ENCODE measurements around the gene SEC31B. TPM values are rescaled to one million over a fixed set of nuclear protein-coding genes. Genes with fewer than 3 reads are reported as not detected.

The SEC31B gene
- total and polyA plus RNA-seq, 2 experiments from 2014 or later, result 2.9 to 6.7 TPM

GRCh38 chr10:100505164-100505563 is 14.5 kb downstream of the SEC31B start (continued):
- TF ChIP-seq JUNB (IDR thresholded peaks at IDR 0.05; ENCODE audit: unreplicated experiment), result no peak

- H3K27me3 ChIP-seq (ENCODE audit: insufficient read depth), result no peaks in the 10 kb centered on the region
- H4K20me1 ChIP-seq (replicated peaks; ENCODE audit: insufficient read depth), result no peaks in the 10 kb centered on the region
- no peaks in the 10 kb centered on the region for H3F3A ChIP-seq (replicated peaks; ENCODE audit: low read depth)
- DNase-seq (ENCODE audit: low spot score) (no peak), ATAC-seq (no peak)
- no peaks in the 10 kb centered on the region for H3K9me3 Mint-ChIP-seq
- peaks cover 5% of the 10 kb centered on the region; the same call in 1 of the 3 replicates for H3K4me1 Mint-ChIP-seq
- no peak overlapping the region for H2AFZ ChIP-seq
- no peak overlapping the region for H3K4me3 ChIP-seq
- H3K4me3 Mint-ChIP-seq, result no peak overlapping the region
- H3K27ac ChIP-seq (ENCODE audit: low read depth), result no peak overlapping the region
- H3K36me3 ChIP-seq (ENCODE audit: insufficient read depth), result no peaks in the 10 kb centered on the region; the same call in 1 of the 2 replicates
- no peak overlapping the region for H3K27ac Mint-ChIP-seq
- TF ChIP-seq REST (IDR thresholded peaks at IDR 0.05; ENCODE audit: unreplicated experiment) (no peak), NANOG (IDR thresholded peaks at IDR 0.05; ENCODE audit: borderline replicate concordance) (no peak), JUNB (IDR thresholded peaks at IDR 0.05; ENCODE audit: unreplicated experiment) (no peak), EZH2 (IDR thresholded peaks at IDR 0.05; ENCODE audit: low read depth, unreplicated experiment) (no peak), ZNF114 (CRISPR knock-in tag; IDR thresholded peaks at IDR 0.05) (no peak), POLR2AphosphoS5 (IDR thresholded peaks at IDR 0.05; ENCODE audit: low read depth) (no peak), STAT1 (IDR thresholded peaks at IDR 0.05; ENCODE audit: unreplicated experiment) (no peak), CREB1 (CRISPR knock-in tag; IDR thresholded peaks at IDR 0.05; ENCODE audit: low read depth) (no peak), ZNF331 (CRISPR knock-in tag; IDR thresholded peaks at IDR 0.05; ENCODE audit: low read depth) (no peak)
- TF ChIP-seq, protein P1, sequence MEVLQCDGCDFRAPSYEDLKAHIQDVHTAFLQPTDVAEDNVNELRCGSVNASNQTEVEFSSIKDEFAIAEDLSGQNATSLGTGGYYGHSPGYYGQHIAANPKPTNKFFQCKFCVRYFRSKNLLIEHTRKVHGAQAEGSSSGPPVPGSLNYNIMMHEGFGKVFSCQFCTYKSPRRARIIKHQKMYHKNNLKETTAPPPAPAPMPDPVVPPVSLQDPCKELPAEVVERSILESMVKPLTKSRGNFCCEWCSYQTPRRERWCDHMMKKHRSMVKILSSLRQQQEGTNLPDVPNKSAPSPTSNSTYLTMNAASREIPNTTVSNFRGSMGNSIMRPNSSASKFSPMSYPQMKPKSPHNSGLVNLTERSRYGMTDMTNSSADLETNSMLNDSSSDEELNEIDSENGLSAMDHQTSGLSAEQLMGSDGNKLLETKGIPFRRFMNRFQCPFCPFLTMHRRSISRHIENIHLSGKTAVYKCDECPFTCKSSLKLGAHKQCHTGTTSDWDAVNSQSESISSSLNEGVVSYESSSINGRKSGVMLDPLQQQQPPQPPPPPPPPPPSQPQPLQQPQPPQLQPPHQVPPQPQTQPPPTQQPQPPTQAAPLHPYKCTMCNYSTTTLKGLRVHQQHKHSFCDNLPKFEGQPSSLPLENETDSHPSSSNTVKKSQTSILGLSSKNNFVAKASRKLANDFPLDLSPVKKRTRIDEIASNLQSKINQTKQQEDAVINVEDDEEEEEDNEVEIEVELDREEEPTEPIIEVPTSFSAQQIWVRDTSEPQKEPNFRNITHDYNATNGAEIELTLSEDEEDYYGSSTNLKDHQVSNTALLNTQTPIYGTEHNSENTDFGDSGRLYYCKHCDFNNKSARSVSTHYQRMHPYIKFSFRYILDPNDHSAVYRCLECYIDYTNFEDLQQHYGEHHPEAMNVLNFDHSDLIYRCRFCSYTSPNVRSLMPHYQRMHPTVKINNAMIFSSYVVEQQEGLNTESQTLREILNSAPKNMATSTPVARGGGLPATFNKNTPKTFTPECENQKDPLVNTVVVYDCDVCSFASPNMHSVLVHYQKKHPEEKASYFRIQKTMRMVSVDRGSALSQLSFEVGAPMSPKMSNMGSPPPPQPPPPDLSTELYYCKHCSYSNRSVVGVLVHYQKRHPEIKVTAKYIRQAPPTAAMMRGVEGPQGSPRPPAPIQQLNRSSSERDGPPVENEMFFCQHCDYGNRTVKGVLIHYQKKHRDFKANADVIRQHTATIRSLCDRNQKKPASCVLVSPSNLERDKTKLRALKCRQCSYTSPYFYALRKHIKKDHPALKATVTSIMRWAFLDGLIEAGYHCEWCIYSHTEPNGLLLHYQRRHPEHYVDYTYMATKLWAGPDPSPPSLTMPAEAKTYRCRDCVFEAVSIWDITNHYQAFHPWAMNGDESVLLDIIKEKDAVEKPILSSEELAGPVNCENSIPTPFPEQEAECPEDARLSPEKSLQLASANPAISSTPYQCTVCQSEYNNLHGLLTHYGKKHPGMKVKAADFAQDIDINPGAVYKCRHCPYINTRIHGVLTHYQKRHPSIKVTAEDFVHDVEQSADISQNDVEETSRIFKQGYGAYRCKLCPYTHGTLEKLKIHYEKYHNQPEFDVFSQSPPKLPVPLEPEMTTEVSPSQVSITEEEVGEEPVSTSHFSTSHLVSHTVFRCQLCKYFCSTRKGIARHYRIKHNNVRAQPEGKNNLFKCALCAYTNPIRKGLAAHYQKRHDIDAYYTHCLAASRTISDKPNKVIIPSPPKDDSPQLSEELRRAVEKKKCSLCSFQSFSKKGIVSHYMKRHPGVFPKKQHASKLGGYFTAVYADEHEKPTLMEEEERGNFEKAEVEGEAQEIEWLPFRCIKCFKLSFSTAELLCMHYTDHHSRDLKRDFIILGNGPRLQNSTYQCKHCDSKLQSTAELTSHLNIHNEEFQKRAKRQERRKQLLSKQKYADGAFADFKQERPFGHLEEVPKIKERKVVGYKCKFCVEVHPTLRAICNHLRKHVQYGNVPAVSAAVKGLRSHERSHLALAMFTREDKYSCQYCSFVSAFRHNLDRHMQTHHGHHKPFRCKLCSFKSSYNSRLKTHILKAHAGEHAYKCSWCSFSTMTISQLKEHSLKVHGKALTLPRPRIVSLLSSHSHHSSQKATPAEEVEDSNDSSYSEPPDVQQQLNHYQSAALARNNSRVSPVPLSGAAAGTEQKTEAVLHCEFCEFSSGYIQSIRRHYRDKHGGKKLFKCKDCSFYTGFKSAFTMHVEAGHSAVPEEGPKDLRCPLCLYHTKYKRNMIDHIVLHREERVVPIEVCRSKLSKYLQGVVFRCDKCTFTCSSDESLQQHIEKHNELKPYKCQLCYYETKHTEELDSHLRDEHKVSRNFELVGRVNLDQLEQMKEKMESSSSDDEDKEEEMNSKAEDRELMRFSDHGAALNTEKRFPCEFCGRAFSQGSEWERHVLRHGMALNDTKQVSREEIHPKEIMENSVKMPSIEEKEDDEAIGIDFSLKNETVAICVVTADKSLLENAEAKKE (CRISPR knock-in tag; IDR thresholded peaks at IDR 0.05), result no peak
- TF ChIP-seq, protein P2, sequence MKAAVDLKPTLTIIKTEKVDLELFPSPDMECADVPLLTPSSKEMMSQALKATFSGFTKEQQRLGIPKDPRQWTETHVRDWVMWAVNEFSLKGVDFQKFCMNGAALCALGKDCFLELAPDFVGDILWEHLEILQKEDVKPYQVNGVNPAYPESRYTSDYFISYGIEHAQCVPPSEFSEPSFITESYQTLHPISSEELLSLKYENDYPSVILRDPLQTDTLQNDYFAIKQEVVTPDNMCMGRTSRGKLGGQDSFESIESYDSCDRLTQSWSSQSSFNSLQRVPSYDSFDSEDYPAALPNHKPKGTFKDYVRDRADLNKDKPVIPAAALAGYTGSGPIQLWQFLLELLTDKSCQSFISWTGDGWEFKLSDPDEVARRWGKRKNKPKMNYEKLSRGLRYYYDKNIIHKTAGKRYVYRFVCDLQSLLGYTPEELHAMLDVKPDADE (IDR thresholded peaks at IDR 0.05), result no peak
- TF ChIP-seq, protein P3, sequence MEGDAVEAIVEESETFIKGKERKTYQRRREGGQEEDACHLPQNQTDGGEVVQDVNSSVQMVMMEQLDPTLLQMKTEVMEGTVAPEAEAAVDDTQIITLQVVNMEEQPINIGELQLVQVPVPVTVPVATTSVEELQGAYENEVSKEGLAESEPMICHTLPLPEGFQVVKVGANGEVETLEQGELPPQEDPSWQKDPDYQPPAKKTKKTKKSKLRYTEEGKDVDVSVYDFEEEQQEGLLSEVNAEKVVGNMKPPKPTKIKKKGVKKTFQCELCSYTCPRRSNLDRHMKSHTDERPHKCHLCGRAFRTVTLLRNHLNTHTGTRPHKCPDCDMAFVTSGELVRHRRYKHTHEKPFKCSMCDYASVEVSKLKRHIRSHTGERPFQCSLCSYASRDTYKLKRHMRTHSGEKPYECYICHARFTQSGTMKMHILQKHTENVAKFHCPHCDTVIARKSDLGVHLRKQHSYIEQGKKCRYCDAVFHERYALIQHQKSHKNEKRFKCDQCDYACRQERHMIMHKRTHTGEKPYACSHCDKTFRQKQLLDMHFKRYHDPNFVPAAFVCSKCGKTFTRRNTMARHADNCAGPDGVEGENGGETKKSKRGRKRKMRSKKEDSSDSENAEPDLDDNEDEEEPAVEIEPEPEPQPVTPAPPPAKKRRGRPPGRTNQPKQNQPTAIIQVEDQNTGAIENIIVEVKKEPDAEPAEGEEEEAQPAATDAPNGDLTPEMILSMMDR (conservative IDR thresholded peaks at IDR 0.05; ENCODE audit: low read depth in 2 of 2), result no peak
- H3K4me1 ChIP-seq (ENCODE audit: insufficient read depth), result no peaks in the 10 kb centered on the region
- no peaks in the 10 kb centered on the region for H3K36me3 Mint-ChIP-seq (ENCODE audit: low read depth)
- no peaks in the 10 kb centered on the region for H3K9me2 ChIP-seq (ENCODE audit: insufficient read depth)
- H3K27me3 Mint-ChIP-seq (ENCODE audit: insufficient read depth, low read depth, poor library complexity), result peaks cover 7% of the 10 kb centered on the region
- H3K4me2 ChIP-seq, result no peak overlapping the region
- H3K79me2 ChIP-seq (replicated peaks; ENCODE audit: insufficient read depth), result no peaks in the 10 kb centered on the region
Observed at GRCh38 chr10:100504096-100504495, 15.6 kb downstream of the SEC31B start.
